SIG-M5 treated with dmso at 0.1 percent for 504 hours (cell line): ENCODE results near the gene ASCL1.

Experiments
- DNase-seq: peaks from one replicate; lab custom pipeline; 2025; ENCODE audit not compliant: unreplicated experiment; lab: John Stamatoyannopoulos, UW

Gene ASCL1

DNA sequence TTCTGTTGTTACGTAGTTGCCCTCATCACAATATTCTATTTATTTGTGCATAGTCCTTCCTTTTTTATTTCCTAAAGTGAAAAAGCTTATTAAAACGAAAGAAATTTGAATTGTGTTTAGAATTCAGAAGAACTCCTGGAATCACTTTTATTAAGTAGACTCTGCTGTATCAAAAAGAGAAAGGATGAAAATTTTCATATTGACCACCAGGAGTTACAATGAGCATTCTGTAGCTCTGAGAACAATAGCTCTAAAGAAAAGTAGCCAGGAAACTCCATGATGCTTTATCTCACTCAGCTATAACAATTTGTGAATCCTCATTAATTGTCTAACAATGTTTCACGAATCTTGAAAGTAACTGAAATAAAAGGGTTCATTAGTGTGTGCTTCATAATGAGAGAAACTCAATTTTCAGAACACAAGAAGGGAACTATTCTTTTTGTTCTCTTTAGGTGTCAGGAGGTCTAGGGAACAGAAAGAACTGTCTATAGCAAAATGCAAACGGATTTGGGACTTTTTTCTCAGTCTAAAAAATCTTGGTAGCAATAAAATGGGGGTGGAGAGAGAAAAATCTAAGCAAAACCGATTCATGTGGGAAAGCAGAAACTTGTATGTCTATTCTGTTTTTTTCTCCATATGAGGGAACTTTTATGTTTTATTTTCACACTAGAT is 19.3 kb downstream of the ASCL1 start:
- DNase-seq: no peak

DNA sequence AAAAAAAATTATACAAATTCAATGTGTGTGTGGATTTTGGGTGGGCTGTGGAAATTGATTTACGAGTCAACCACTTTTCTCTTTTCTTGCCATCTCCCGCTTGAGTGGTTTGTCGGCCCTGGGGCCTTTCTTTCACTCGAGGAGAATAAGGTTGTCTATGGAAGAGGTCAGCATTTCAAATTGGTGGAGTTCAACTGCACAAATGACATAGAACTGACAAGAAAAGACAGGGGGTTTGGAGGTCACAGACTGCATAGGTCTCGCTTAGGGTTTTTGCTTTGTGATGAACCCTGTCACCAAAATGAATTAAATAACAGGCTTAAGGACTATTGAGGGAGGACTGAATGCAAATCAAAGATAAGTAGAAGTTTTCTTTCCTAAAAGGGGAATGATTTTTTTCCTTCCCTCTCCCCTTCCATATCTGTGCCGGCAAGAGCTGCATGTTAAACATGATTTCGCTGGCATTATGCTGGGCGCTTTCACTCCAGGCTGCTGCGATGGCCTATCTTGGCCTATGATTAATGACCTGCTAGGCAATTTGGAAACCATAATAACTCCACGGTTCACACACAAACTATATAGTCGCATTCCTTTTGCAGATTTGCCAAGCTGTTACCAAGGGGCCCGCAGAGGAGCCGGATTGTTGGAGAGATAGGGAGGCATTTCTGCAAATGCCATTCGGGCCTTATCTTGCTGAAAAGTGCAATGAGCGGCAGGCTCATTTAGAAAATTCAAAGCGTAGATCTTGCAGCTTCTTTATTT is 20.7 kb downstream of the ASCL1 start:
- no peak for DNase-seq

DNA sequence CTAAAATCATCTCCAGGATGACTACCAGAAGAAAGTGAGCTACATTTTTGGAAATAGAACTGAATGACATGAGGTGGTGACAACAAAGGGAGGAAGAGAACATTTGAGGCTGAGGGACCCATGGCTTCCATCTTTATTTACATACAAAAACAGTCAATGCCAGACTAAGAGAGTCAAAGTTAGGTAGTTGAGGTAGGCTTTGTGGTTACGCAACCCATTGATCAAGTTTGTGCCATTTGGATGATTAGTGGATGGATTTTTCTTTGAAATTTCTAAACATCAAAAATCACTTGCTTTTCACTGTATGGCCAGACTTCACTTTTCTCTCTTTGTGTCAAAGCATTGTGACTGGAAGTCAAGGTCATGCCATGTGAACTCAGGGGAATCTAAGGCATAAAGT is 22.9 kb downstream of the ASCL1 start:
- no peak for DNase-seq

DNA sequence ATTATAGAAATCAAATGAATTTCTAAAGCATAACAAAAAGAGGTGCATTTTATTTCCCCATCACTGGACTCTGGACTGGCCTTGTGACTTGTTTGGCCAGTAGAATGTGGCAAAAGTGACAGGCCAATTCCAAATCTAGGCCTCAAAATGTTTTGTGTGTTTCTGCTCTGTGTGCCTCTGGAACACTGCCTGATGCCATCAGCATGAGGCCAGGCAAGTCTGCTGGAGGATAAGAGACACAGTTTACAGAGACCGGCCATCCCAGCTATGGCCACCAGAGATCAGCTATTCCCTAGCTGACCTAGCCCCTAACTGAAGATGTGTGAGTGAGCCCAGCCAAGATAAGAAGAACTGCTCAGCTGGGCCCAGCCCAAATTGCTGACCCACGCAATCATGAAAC is 32.9 kb downstream of the ASCL1 start:
- no peak for DNase-seq

DNA sequence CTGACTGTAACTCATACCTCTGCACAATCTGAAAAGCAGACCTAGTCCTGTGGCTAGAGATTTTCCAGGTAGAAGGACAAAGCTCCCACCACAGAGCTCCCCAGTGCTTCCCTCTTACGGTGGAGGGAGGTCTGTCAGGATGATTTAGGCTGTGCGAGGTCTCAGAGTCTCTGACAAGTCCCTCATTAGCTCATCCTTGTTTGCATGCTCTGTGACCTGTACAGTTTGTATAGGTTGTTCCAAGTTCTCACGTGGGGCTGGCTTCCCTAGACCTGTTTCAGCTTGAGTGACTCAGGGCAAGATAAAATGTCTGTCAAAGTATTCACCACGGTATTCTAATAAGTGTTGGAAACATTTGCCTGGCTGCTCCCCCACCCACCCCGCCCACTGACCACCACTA is 34.8 kb downstream of the ASCL1 start:
- DNase-seq: no peak

GRCh38 chr12:102992720-102993119 is 35.2 kb downstream of the ASCL1 start:
- DNase-seq: no peak

- DNase-seq: no peak
These were observed 36.1 kb downstream of the ASCL1 start for GRCh38 chr12:102993537-102993936.

DNA sequence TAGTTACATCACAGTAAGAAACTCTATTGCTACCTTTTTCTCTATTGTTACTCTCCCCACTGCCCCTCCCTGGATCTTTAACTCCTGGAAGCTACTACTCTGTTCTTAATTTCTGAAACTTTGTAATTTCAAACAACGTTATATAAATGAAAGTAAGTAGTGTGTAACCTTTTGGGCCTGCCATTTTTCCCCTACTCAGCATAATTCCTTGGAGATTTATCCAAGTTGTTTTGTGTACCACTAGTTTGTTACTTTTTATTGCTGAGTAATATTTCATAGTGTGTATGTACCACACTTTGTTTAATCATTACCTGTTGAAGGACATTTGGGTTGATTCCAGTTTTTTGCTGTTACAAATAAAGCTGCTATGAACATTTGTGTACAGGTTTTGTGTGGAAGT is 37.9 kb downstream of the ASCL1 start:
- no peak for DNase-seq
